DND-41 (cell line): Measurements from ENCODE around the gene NME7.

ENCODE experiments used
- ATAC-seq: fragments of 200-7000 bp; cut with Tn5 transposase; 3 replicates; pipeline ENCODE4 v1.9.1; 2021; ENCODE audit warnings: low read depth; ENCODE audit not compliant: insufficient read depth
- DNase-seq: peaks from one replicate; pipeline ENCODE4 v3.0.0-alpha.2; 2020
- H2AFZ ChIP-seq: 2 replicates; pipeline ENCODE4 v1.6.0; 2012; ENCODE audit warnings: low read depth, low read length
- H3K27ac ChIP-seq: 2 replicates; pipeline ENCODE4 v1.5.1; 2012; ENCODE audit warnings: low read length, inconsistent platforms
- H3K27me3 ChIP-seq: fragments of 200-600 bp; sonication (generic); 2 replicates; pipeline ENCODE4 v1.6.0; 2012; ENCODE audit warnings: low read length, mild to moderate bottlenecking, inconsistent platforms; ENCODE audit not compliant: insufficient read depth, poor library complexity
- H3K36me3 ChIP-seq: 2 replicates; pipeline ENCODE4 v1.5.1; 2012; ENCODE audit warnings: low read length, inconsistent platforms; ENCODE audit not compliant: insufficient read depth
- H3K4me1 ChIP-seq: 2 replicates; pipeline ENCODE4 v1.5.1; 2012; ENCODE audit warnings: mild to moderate bottlenecking, low read length; ENCODE audit not compliant: insufficient read depth
- H3K4me2 ChIP-seq: 2 replicates; pipeline ENCODE4 v1.6.0; 2012; ENCODE audit warnings: mild to moderate bottlenecking, moderate library complexity, low read length, inconsistent platforms; ENCODE audit not compliant: insufficient read depth
- H3K4me3 ChIP-seq, 2 experiments: fragments of 200-600 bp in 1 of 2; shearing (Covaris generic) in 1 of 2; 2 replicates each; pipeline ENCODE4 v1.5.1; 2012 to 2016; ENCODE audit warnings: inconsistent platforms in 2 of 2, low read length in 2 of 2, mild to moderate bottlenecking in 2 of 2, low read depth in 1 of 2, moderate library complexity in 1 of 2
- H3K79me2 ChIP-seq: 2 replicates; pipeline ENCODE4 v1.6.0; 2012; ENCODE audit warnings: low read length, inconsistent platforms; ENCODE audit not compliant: insufficient read depth
- H3K9ac ChIP-seq: 2 replicates; pipeline ENCODE4 v1.6.0; 2012; ENCODE audit warnings: low read depth, mild to moderate bottlenecking, inconsistent platforms, low read length, moderate library complexity
- H3K9me3 ChIP-seq: 2 replicates; pipeline ENCODE4 v1.5.1; 2012; ENCODE audit warnings: low read length, moderate library complexity, mild to moderate bottlenecking, inconsistent platforms; ENCODE audit not compliant: insufficient read depth, severe bottlenecking
- H4K20me1 ChIP-seq: 2 replicates; pipeline ENCODE4 v1.6.0; 2012; ENCODE audit warnings: low read length; ENCODE audit not compliant: insufficient read depth
- EZH2 ChIP-seq: IDR thresholded peaks from 3 replicates; pipeline ENCODE4 v1.6.1; 2012; ENCODE audit warnings: borderline replicate concordance, low read depth, mild to moderate bottlenecking, moderate library complexity, low read length, inconsistent platforms; ENCODE audit not compliant: severe bottlenecking
- TF ChIP-seq, protein P1 (sequence below): IDR thresholded peaks from 2 replicates; pipeline ENCODE4 v1.5.1; 2012; ENCODE audit warnings: borderline replicate concordance, low read length, moderate library complexity, mild to moderate bottlenecking; ENCODE audit not compliant: poor library complexity, severe bottlenecking; ENCODE audit errors: extremely low read depth

The NME7 gene

DNA sequence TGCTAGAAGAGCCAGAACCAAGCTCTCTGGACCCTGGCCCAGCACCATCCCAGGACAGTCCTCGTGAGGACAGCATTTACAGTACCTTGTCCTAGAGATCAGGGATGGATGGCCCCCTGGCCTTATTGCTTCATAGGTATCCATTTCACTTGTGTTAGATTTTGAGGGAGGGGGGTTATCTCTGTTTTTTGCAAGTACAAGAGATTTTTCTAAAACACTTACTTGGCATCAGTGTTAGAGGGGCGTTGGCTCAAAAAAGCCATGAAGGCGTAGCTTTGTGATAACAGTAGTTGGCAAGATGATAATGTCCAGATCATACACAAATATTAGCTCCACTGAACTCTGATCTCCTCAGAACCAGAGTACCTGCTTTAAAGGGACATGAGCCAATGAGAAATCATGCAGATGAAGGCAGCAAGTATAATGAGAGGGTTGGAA lies 266.9 kb downstream of the NME7 start:
- H3K9ac ChIP-seq = no peak overlapping the region
- H3K27me3 ChIP-seq = peaks cover 28% of the 10 kb centered on the region
- no peak for ATAC-seq
- no peak overlapping the region for H3K4me3 ChIP-seq
- H3K9me3 ChIP-seq = no peaks in the 10 kb centered on the region
- no peaks in the 10 kb centered on the region for H3K79me2 ChIP-seq
- H3K4me1 ChIP-seq = peaks cover 9% of the 10 kb centered on the region
- H2AFZ ChIP-seq = no peak overlapping the region
- no peak for TF ChIP-seq EZH2
- TF ChIP-seq, protein P1, sequence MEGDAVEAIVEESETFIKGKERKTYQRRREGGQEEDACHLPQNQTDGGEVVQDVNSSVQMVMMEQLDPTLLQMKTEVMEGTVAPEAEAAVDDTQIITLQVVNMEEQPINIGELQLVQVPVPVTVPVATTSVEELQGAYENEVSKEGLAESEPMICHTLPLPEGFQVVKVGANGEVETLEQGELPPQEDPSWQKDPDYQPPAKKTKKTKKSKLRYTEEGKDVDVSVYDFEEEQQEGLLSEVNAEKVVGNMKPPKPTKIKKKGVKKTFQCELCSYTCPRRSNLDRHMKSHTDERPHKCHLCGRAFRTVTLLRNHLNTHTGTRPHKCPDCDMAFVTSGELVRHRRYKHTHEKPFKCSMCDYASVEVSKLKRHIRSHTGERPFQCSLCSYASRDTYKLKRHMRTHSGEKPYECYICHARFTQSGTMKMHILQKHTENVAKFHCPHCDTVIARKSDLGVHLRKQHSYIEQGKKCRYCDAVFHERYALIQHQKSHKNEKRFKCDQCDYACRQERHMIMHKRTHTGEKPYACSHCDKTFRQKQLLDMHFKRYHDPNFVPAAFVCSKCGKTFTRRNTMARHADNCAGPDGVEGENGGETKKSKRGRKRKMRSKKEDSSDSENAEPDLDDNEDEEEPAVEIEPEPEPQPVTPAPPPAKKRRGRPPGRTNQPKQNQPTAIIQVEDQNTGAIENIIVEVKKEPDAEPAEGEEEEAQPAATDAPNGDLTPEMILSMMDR = no peak
- no peak for DNase-seq
- H3K36me3 ChIP-seq = no peaks in the 10 kb centered on the region
- no peaks in the 10 kb centered on the region for H4K20me1 ChIP-seq
- no peak overlapping the region for H3K4me2 ChIP-seq
- H3K27ac ChIP-seq = no peak overlapping the region

DNA sequence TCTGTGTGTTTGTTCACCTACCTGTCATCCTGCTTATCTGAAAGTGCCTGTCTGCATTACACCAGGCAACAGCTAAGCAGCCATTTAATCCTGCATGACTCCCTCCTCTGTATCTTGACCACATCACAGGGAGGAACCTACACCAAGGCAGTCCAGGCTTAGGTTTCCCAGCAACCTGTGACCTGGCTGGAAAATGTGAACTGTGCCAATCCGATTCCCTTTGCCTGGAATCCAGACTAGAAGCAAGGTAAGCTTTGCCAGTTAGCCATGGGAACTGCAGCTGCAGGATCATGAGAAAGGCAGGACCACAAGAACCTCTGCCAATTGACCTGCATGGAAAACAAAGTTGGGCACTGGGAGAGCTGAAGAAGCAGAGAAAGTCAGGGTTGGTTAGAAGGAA lies 267.4 kb downstream of the NME7 start:
- no peak overlapping the region for H3K4me3 ChIP-seq
- ATAC-seq = no peak
- no peaks in the 10 kb centered on the region for H4K20me1 ChIP-seq
- DNase-seq = no peak
- H3K9me3 ChIP-seq = no peaks in the 10 kb centered on the region
- H3K9ac ChIP-seq = no peak overlapping the region
- peaks cover 4% of the 10 kb centered on the region for H3K4me1 ChIP-seq
- no peaks in the 10 kb centered on the region for H3K79me2 ChIP-seq
- no peak overlapping the region for H3K27ac ChIP-seq
- no peaks in the 10 kb centered on the region for H3K36me3 ChIP-seq
- no peak overlapping the region for H2AFZ ChIP-seq
- peaks cover 24% of the 10 kb centered on the region for H3K27me3 ChIP-seq
- TF ChIP-seq, protein P1 = no peak
- TF ChIP-seq EZH2 = no peak
- no peak overlapping the region for H3K4me2 ChIP-seq

DNA sequence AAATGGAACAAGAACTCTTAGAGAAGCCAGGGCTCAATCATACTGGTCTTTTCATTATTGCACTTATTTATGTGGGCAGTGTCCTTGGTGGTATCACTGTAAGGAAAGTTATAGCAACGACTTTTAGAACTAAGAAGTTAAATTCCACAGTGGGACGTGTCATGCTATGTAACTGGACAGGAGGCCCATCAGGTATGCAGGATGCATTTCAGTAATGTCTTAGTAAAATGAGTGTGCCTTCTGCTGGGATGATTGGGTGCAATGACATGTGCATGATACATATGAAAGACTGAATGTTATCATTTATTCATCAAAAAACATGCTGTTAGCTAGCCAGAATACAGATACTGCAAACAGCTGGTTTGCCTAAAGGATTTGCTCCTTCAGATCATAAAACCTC lies 268.0 kb downstream of the NME7 start:
- no peak for TF ChIP-seq EZH2
- TF ChIP-seq, protein P1 = no peak
- no peak overlapping the region for H3K27ac ChIP-seq
- H3K9me3 ChIP-seq = no peaks in the 10 kb centered on the region
- no peak overlapping the region for H3K4me3 ChIP-seq
- H3K4me1 ChIP-seq = no peaks in the 10 kb centered on the region
- H3K36me3 ChIP-seq = no peaks in the 10 kb centered on the region
- DNase-seq = no peak
- H3K79me2 ChIP-seq = no peaks in the 10 kb centered on the region
- no peak overlapping the region for H3K4me2 ChIP-seq
- ATAC-seq = no peak
- no peaks in the 10 kb centered on the region for H4K20me1 ChIP-seq
- peaks cover 18% of the 10 kb centered on the region for H3K27me3 ChIP-seq
- H3K9ac ChIP-seq = no peak overlapping the region
- H2AFZ ChIP-seq = no peak overlapping the region

DNA sequence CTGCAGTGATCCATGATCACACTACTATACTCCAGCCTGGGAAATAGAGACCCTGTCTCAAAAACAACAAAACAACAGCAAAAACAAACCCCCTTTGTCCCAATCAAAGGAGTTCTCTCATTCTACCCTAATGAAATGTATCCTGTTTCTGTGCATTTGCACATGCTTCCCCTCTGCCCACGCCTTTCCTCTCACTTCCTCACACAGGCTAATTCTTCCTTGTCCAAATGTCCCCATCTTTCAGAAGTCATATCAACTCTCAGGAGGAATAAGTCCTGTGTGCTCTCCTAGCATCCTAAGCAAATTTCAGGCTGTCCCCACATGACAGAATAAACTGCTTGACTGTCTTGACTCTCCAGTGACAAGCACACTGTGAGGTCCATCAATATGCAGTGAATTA lies 269.2 kb downstream of the NME7 start:
- Histone ChIP-seq H3K4me1 (no peaks in the 10 kb centered on the region), H3K4me3 (no peak overlapping the region), H3K9ac (no peak overlapping the region), H3K27ac (no peak overlapping the region), H3K9me3 (no peaks in the 10 kb centered on the region), H3K79me2 (no peaks in the 10 kb centered on the region), H3K4me2 (no peak overlapping the region), H2AFZ (no peak overlapping the region), H3K36me3 (no peaks in the 10 kb centered on the region), H4K20me1 (no peaks in the 10 kb centered on the region), H3K27me3 (peaks cover 13% of the 10 kb centered on the region)
- TF ChIP-seq, protein P1 = no peak
- no peak for TF ChIP-seq EZH2
- ATAC-seq (no peak), DNase-seq (no peak)
